Testis (tissue), 3 donors: Measurements from ENCODE around the gene NUDC. TPM values are rescaled to one million over a fixed set of nuclear protein-coding genes. Genes with fewer than 3 reads are reported as not detected.

Experiments used
- DNase-seq: peaks from one replicate; pipeline ENCODE4 v3.0.0-alpha.2; 2019
- H3K27ac ChIP-seq, 2 donors: fragments of 200-600 bp; sonication (generic); one replicate each; pipeline ENCODE4 v1.5.1; 2019
- H3K27me3 ChIP-seq: fragments of 200-600 bp; sonication (generic); one replicate; pipeline ENCODE4 v1.5.1; 2019
- H3K36me3 ChIP-seq: fragments of 200-600 bp; sonication (generic); one replicate; pipeline ENCODE4 v1.5.1; 2017; ENCODE audit warnings: low read depth; ENCODE audit errors: missing control alignments
- H3K4me1 ChIP-seq: fragments of 200-600 bp; sonication (generic); one replicate; pipeline ENCODE4 v1.5.1; 2019
- H3K4me3 ChIP-seq, 2 donors: fragments of 200-600 bp; sonication (generic); one replicate each; pipeline ENCODE4 v1.5.1; 2017 to 2019
- H3K9me3 ChIP-seq: fragments of 200-600 bp; sonication (generic); one replicate; pipeline ENCODE4 v1.5.1; 2017
- CTCF ChIP-seq, 3 experiments: fragments of 450-650 bp in 2 of 3; fragments of 200-600 bp in 1 of 3; sonication (generic) in 1 of 3; IDR thresholded peaks; one replicate each; pipeline ENCODE4 v1.5.1; 2016 to 2019; ENCODE audit warnings: antibody characterized with exemption in 3 of 3, mild to moderate bottlenecking in 2 of 3, moderate library complexity in 1 of 3
- POLR2A ChIP-seq: fragments of 450-650 bp; IDR thresholded peaks from one replicate; pipeline ENCODE4 v1.6.1; 2017; ENCODE audit warnings: antibody characterized with exemption, mild to moderate bottlenecking, moderate library complexity
- WGBS, 2 donors: methylation state at CpG; one replicate each; pipeline ENCODE4 v1.1.5; 2018; 5-methylcytosine and 5-hydroxymethylcytosine counted together
- intact Hi-C: fragments of 100-400 bp; cut with DNase I; formaldehyde crosslinking; loops from one replicate; pipeline ENCODE4 v1.15.1; 2023; ENCODE audit warnings: low total_unique reads
- polyA plus RNA-seq: library from polyadenylated mRNA; stranded (reverse); fragments of 350-450 nt; fragmentation: Illumina TruSeq; extraction: RNeasy Lipid Tissue Mini Kit (QIAGEN cat#74804); gene quantifications from one replicate; pipeline ENCODE4 v1.2.3, GENCODE V29; 2014; ENCODE audit warnings: low read depth, low replicate concordance; ENCODE audit not compliant: insufficient read depth
- total RNA-seq, 2 donors: library from RNA; depleted of rRNA; stranded (reverse); fragments of >200 nt; gene quantifications; one replicate each; pipeline ENCODE4 v1.2.3, GENCODE V29; 2016

NUDC gene
- total and polyA plus RNA-seq, 3 donors from 2014 or later, result 78.9 to 153 (median 95.0) TPM

- Histone ChIP-seq H3K36me3 (no peaks in the 10 kb centered on the region), H3K9me3 (no peaks in the 10 kb centered on the region), H3K27ac (no peak overlapping the region), H3K4me3 (no peak overlapping the region), H3K27me3 (no peaks in the 10 kb centered on the region), H3K4me1 (no peaks in the 10 kb centered on the region)
- TF ChIP-seq CTCF (IDR thresholded peaks at IDR 0.05) (no peak), POLR2A (no peak)
- intact Hi-C loops, result no loop called here
- DNase-seq, result no peak
- 85 to 87% methylated on average over 5 of the region's 5 CpGs for WGBS, 2 donors
Measured at GRCh38 chr1:26882696-26883463, 38.7 kb upstream of the NUDC start.

- no peak for TF ChIP-seq POLR2A
- peak in 2 of 3 experiments; percentile 37 to 46 for TF ChIP-seq CTCF (IDR thresholded peaks at IDR 0.05)
- Histone ChIP-seq H3K4me1 (peaks cover 3% of the 10 kb centered on the region), H3K27ac (no peak overlapping the region), H3K9me3 (no peaks in the 10 kb centered on the region), H3K27me3 (no peaks in the 10 kb centered on the region), H3K36me3 (no peaks in the 10 kb centered on the region), H3K4me3 (no peak overlapping the region)
- DNase-seq, result peak; percentile 35
- intact Hi-C loops, result no loop called here
- 50 to 75% methylated on average over 1 of the region's 1 CpG for WGBS, 2 donors
Measured at GRCh38 chr1:26887125-26887524, 34.4 kb upstream of the NUDC start.

GRCh38 chr1:26888231-26888630 lies 33.3 kb upstream of the NUDC start:
- H3K36me3 ChIP-seq, result no peaks in the 10 kb centered on the region
- H3K4me3 ChIP-seq, result no peak overlapping the region
- peaks cover 3% of the 10 kb centered on the region for H3K4me1 ChIP-seq
- H3K9me3 ChIP-seq, result no peaks in the 10 kb centered on the region
- H3K27ac ChIP-seq, result no peak overlapping the region
- intact Hi-C loops, result no loop called here
- no peak for DNase-seq
- TF ChIP-seq CTCF (IDR thresholded peaks at IDR 0.05) (no peak), POLR2A (no peak)
- WGBS, 2 donors, result 91 to 94% methylated on average over 1 of the region's 1 CpG
- no peaks in the 10 kb centered on the region for H3K27me3 ChIP-seq

- H3K27me3 ChIP-seq, result no peaks in the 10 kb centered on the region
- peak within 1 kb of the TSS; percentile 93 to 99 for H3K4me3 ChIP-seq
- H3K4me1 ChIP-seq, result peaks cover 3% of the 10 kb centered on the region
- no peaks in the 10 kb centered on the region for H3K36me3 ChIP-seq
- intact Hi-C loops, result no loop called here
- peak; percentile 90 for DNase-seq
- H3K27ac ChIP-seq, result peak within 1 kb of the TSS; percentile 83 to 88
- TF ChIP-seq POLR2A (no peak), CTCF (IDR thresholded peaks at IDR 0.05) (no peak)
- no peaks in the 10 kb centered on the region for H3K9me3 ChIP-seq
- WGBS, 2 donors, result 2% methylated on average over 32 to 61 of the region's 89 CpGs
Measured at GRCh38 chr1:26889551-26890466, 31.7 kb upstream of the NUDC start, which contains the start of gene GPN2. Gene GPN2, minus strand, starts transcription at chr1:26890283. Its CDS starts 187 bp downstream, at chr1:26890096.
